HG02642 (cell line): ENCODE results near the gene PSMA5.
"Not testable (repeated sequence)": the region's sequence is repeated elsewhere in the genome, so short reads cannot be mapped to it uniquely, and the experiment has no call there.

Experiments
- ATAC-seq: cut with Tn5 transposase; IDR thresholded peaks from one replicate; pipeline ENCODE4 v1.9.1; 2021; ENCODE audit warnings: mild to moderate bottlenecking; ENCODE audit not compliant: unreplicated experiment, poor library complexity

Gene PSMA5

GRCh38 chr1:109426281-109427170 is at the start of gene PSMA5:
TSS of gene PSMA5 (minus strand) at chr1:109426448. CDS start at chr1:109426330, 118 bp downstream.
- peak; percentile 98 for ATAC-seq

- ATAC-seq, result no peak
Measured at GRCh38 chr1:109475261-109475660, 49.0 kb upstream of the PSMA5 start.

GRCh38 chr1:109474697-109475096 is 48.4 kb upstream of the PSMA5 start:
- no peak for ATAC-seq

- ATAC-seq, result not testable (repeated sequence)
Measured at GRCh38 chr1:109473284-109474057, 47.2 kb upstream of the PSMA5 start.

- no peak for ATAC-seq
Measured at GRCh38 chr1:109472779-109473178, 46.5 kb upstream of the PSMA5 start.

GRCh38 chr1:109470245-109470644 is 44.0 kb upstream of the PSMA5 start:
- no peak for ATAC-seq

GRCh38 chr1:109468903-109469302 is 42.7 kb upstream of the PSMA5 start:
- no peak for ATAC-seq

GRCh38 chr1:109468061-109468460 is 41.8 kb upstream of the PSMA5 start:
- ATAC-seq, result no peak

- no peak for ATAC-seq
Measured at GRCh38 chr1:109467301-109467777, 41.1 kb upstream of the PSMA5 start.

- ATAC-seq, result no peak
Measured at GRCh38 chr1:109466452-109467300, 40.4 kb upstream of the PSMA5 start, which contains the start of gene SYPL2. TSS of gene SYPL2 (plus strand) at chr1:109466546. CDS start at chr1:109466844, 298 bp downstream.

- no peak for ATAC-seq
Measured at GRCh38 chr1:109466125-109466451, 39.8 kb upstream of the PSMA5 start.

GRCh38 chr1:109457819-109458218 is 31.6 kb upstream of the PSMA5 start:
- ATAC-seq, result no peak

- ATAC-seq, result no peak
Measured at GRCh38 chr1:109454497-109455133, 28.4 kb upstream of the PSMA5 start.

GRCh38 chr1:109447524-109447923 is 21.3 kb upstream of the PSMA5 start:
- ATAC-seq, result no peak

- ATAC-seq, result not testable (repeated sequence)
Measured at GRCh38 chr1:109445949-109446695, 19.9 kb upstream of the PSMA5 start.

- no peak for ATAC-seq
Measured at GRCh38 chr1:109444346-109444745, 18.1 kb upstream of the PSMA5 start.

- no peak for ATAC-seq
Measured at GRCh38 chr1:109443476-109443875, 17.2 kb upstream of the PSMA5 start.

- no peak for ATAC-seq
Measured at GRCh38 chr1:109441069-109441468, 14.8 kb upstream of the PSMA5 start.

GRCh38 chr1:109438798-109439297 is 12.6 kb upstream of the PSMA5 start:
- no peak for ATAC-seq
